GM10266 (cell line): ENCODE results near the gene ATM.

Experiments used
- DNase-seq: peaks from one replicate; pipeline ENCODE4 v3.0.0; 2012; ENCODE audit errors: extremely low spot score
- CTCF ChIP-seq: IDR thresholded peaks from 2 replicates; pipeline ENCODE4 v1.5.1; 2012; ENCODE audit warnings: mild to moderate bottlenecking, low read depth; ENCODE audit not compliant: control insufficient read depth, insufficient read depth; ENCODE audit errors: missing control alignments

Gene ATM

GRCh38 chr11:108341654-108342053, 118.8 kb downstream of the ATM start:
- DNase-seq, result no peak
- TF ChIP-seq CTCF, result no peak

- DNase-seq, result no peak
Measured at GRCh38 chr11:108343714-108344113, 120.8 kb downstream of the ATM start.

GRCh38 chr11:108345767-108346166, 122.9 kb downstream of the ATM start:
- no peak for TF ChIP-seq CTCF
- DNase-seq, result no peak

More at GRCh38 chr11:108343714-108344113, 120.8 kb downstream of the ATM start:
- no peak for TF ChIP-seq CTCF

GRCh38 chr11:108346451-108346850, 123.6 kb downstream of the ATM start:
- TF ChIP-seq CTCF, result no peak
- no peak for DNase-seq

- no peak for DNase-seq
- no peak for TF ChIP-seq CTCF
Measured at GRCh38 chr11:108351468-108351867, 128.6 kb downstream of the ATM start.

- TF ChIP-seq CTCF, result no peak
- DNase-seq, result no peak
Measured at GRCh38 chr11:108364159-108364558, 141.3 kb downstream of the ATM start.

GRCh38 chr11:108368134-108368533, 145.3 kb downstream of the ATM start:
- DNase-seq, result no peak
- no peak for TF ChIP-seq CTCF
